ENCODE measurements around the gene SPON1.
A peak's percentile ranks its signal among the peaks of the same experiment; 100 is the strongest.
"Not testable (repeated sequence)": the region's sequence is repeated elsewhere in the genome, so short reads cannot be mapped to it uniquely, and the experiment has no call there.

SPON1 gene

GRCh38 chr11:13962562-13963168, at the start of gene SPON1:
Gene SPON1 (plus strand): TSS chr11:13962723. CDS start chr11:13962905, 182 bp downstream.
- H3K27ac Mint-ChIP-seq: no peak within 1 kb of the TSS
- H3K36me3 Mint-ChIP-seq: no peaks in the 10 kb centered on the region
- H3K9me3 Mint-ChIP-seq: no peaks in the 10 kb centered on the region
- ATAC-seq: no peak
- H3K4me3 Mint-ChIP-seq: no peak within 1 kb of the TSS
- peaks cover 63% of the 10 kb centered on the region for H3K27me3 Mint-ChIP-seq
- H3K4me1 Mint-ChIP-seq: peaks cover 10% of the 10 kb centered on the region

GRCh38 chr11:13917264-13917663, 45.3 kb upstream of the SPON1 start:
- no peaks in the 10 kb centered on the region for H3K36me3 Mint-ChIP-seq
- no peak for ATAC-seq
- peaks cover 6% of the 10 kb centered on the region for H3K4me1 Mint-ChIP-seq
- H3K27ac Mint-ChIP-seq: no peak overlapping the region
- H3K9me3 Mint-ChIP-seq: no peaks in the 10 kb centered on the region
- H3K4me3 Mint-ChIP-seq: no peak overlapping the region
- H3K27me3 Mint-ChIP-seq: peaks cover 31% of the 10 kb centered on the region

DNA sequence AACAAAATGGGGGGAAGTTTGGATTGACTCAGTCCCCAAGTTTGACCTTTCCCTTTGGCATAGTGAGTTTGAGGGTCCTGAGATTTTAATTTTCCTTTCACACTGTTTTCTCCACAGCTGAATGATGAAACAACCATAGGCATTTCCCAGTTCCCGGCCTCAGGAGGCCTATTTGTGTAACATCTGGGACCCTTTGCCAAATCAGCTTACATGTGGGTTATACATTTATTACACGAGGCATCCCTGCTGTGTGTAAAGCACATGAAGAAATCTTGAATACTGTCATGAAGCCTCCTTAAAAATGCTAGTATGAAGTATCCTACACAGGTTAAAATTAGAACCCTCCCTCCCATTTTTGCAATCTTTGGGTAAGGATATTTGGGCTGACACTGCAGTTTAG, 44.6 kb upstream of the SPON1 start:
- no peak for ATAC-seq
- Mint-ChIP-seq H3K27me3 (peaks cover 31% of the 10 kb centered on the region), H3K4me3 (no peak overlapping the region), H3K4me1 (peaks cover 11% of the 10 kb centered on the region), H3K9me3 (no peaks in the 10 kb centered on the region), H3K27ac (no peak overlapping the region), H3K36me3 (no peaks in the 10 kb centered on the region)

- H3K27me3 Mint-ChIP-seq: peaks cover 21% of the 10 kb centered on the region
- no peak overlapping the region for H3K27ac Mint-ChIP-seq
- H3K4me1 Mint-ChIP-seq: peaks cover 36% of the 10 kb centered on the region
- H3K4me3 Mint-ChIP-seq: no peak overlapping the region
- H3K9me3 Mint-ChIP-seq: no peaks in the 10 kb centered on the region
- no peaks in the 10 kb centered on the region for H3K36me3 Mint-ChIP-seq
- no peak for ATAC-seq
These were observed 41.8 kb upstream of the SPON1 start for GRCh38 chr11:13920756-13921155.

DNA sequence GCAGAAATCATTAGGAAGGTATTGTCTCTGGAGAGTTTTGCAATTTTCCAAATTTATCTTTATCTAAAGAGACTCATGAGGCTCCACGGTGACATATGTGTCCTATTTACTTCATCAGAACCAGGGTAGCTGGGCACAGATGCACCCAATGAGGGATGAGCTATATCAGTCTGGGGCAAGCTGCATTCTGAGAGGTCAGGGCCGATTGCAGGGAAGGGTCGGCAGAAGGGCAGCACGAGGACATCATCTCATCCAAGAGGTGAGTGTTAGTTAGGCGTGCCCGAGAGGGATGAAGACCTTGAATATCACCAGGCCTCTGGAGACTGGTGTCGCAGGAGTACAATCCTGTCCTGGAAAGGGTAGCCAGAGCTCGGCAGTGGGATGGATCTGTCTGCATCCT, 41.0 kb upstream of the SPON1 start:
- Mint-ChIP-seq H3K4me1 (peaks cover 40% of the 10 kb centered on the region), H3K4me3 (no peak overlapping the region), H3K27ac (no peak overlapping the region), H3K27me3 (peaks cover 14% of the 10 kb centered on the region), H3K9me3 (no peaks in the 10 kb centered on the region), H3K36me3 (no peaks in the 10 kb centered on the region)
- ATAC-seq: no peak

DNA sequence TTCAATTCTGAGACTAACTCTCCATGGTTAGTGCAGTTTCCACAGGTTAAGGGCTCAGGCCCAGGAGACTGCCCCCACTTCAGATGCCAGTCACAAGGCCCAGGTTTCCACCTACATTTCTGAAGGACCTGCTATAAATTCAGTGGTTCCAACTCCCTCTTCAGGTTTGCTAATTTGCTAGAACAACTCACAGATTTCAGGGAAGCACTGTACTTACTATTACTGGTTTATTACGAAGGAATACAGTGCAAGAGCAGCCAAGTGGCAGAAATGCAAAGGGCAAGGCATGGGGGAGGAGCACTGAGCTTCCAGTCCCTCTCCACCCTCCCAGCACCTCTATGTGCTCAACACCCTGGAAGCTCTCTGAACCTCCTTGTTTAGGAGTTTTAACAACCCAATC, 39.3 kb upstream of the SPON1 start:
- no peak for ATAC-seq
- no peak overlapping the region for H3K4me3 Mint-ChIP-seq
- peaks cover 34% of the 10 kb centered on the region for H3K4me1 Mint-ChIP-seq
- H3K36me3 Mint-ChIP-seq: no peaks in the 10 kb centered on the region
- no peaks in the 10 kb centered on the region for H3K27me3 Mint-ChIP-seq
- peaks cover 4% of the 10 kb centered on the region for H3K9me3 Mint-ChIP-seq
- peak overlapping the region; percentile 85 for H3K27ac Mint-ChIP-seq

GRCh38 chr11:13923716-13924650, 38.5 kb upstream of the SPON1 start:
- Mint-ChIP-seq H3K36me3 (no peaks in the 10 kb centered on the region), H3K27ac (peak overlapping the region; percentile 85), H3K9me3 (peaks cover 4% of the 10 kb centered on the region), H3K4me3 (peak overlapping the region; percentile 55), H3K27me3 (no peaks in the 10 kb centered on the region), H3K4me1 (peaks cover 34% of the 10 kb centered on the region)
- ATAC-seq: peak; percentile 89

DNA sequence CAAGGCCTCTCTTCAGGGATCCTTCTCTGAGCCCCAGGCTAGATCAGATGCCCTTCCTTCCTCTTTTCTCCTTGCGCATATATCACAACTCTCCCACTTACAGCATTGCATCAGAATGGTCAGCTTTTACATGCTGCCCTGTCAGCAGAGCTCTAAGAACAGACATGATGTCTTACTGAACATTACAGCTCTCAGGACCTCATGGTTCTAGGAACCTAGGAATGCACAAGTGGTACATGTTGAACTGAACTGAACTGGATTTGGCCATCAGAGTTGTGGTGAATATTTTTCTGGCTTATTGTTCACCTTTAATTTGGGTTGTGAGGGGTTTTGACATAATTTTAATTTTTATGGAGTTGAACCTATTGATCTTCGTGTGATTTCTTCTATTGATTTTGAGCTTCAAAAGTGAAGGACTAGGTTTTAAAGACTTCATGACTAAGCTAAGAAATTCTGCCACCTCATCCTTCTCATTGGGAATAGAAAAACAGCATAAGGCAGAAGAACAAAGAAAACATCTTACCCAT, 37.7 kb upstream of the SPON1 start:
- Mint-ChIP-seq H3K27me3 (no peaks in the 10 kb centered on the region), H3K4me1 (peaks cover 38% of the 10 kb centered on the region), H3K4me3 (peak overlapping the region; percentile 6), H3K27ac (peak overlapping the region; percentile 85), H3K9me3 (peaks cover 4% of the 10 kb centered on the region), H3K36me3 (no peaks in the 10 kb centered on the region)
- ATAC-seq: no peak

GRCh38 chr11:13926366-13926765, 36.2 kb upstream of the SPON1 start:
- H3K27me3 Mint-ChIP-seq, ATAC-seq, H3K9me3 Mint-ChIP-seq, H3K27ac Mint-ChIP-seq, H3K36me3 Mint-ChIP-seq, H3K4me3 Mint-ChIP-seq: not testable (repeated sequence)
- H3K4me1 Mint-ChIP-seq: peaks cover 38% of the 10 kb centered on the region

GRCh38 chr11:13926981-13927380, 35.5 kb upstream of the SPON1 start:
- Mint-ChIP-seq H3K4me1 (peaks cover 38% of the 10 kb centered on the region), H3K4me3 (no peak overlapping the region), H3K27me3 (no peaks in the 10 kb centered on the region), H3K9me3 (peaks cover 4% of the 10 kb centered on the region), H3K36me3 (no peaks in the 10 kb centered on the region), H3K27ac (no peak overlapping the region)
- ATAC-seq: no peak

- Mint-ChIP-seq H3K27ac (no peak overlapping the region), H3K4me1 (peaks cover 37% of the 10 kb centered on the region)
These were observed 35.0 kb upstream of the SPON1 start for GRCh38 chr11:13927481-13927880.

GRCh38 chr11:13928566-13929251, 33.8 kb upstream of the SPON1 start:
- no peak for ATAC-seq
- Mint-ChIP-seq H3K4me3 (no peak overlapping the region), H3K27me3 (no peaks in the 10 kb centered on the region), H3K36me3 (no peaks in the 10 kb centered on the region), H3K27ac (no peak overlapping the region), H3K9me3 (peaks cover 4% of the 10 kb centered on the region), H3K4me1 (peaks cover 25% of the 10 kb centered on the region)

More at GRCh38 chr11:13927481-13927880, 35.0 kb upstream of the SPON1 start:
- Mint-ChIP-seq H3K27me3 (no peaks in the 10 kb centered on the region), H3K9me3 (peaks cover 4% of the 10 kb centered on the region), H3K36me3 (no peaks in the 10 kb centered on the region), H3K4me3 (no peak overlapping the region)
- ATAC-seq: no peak

DNA sequence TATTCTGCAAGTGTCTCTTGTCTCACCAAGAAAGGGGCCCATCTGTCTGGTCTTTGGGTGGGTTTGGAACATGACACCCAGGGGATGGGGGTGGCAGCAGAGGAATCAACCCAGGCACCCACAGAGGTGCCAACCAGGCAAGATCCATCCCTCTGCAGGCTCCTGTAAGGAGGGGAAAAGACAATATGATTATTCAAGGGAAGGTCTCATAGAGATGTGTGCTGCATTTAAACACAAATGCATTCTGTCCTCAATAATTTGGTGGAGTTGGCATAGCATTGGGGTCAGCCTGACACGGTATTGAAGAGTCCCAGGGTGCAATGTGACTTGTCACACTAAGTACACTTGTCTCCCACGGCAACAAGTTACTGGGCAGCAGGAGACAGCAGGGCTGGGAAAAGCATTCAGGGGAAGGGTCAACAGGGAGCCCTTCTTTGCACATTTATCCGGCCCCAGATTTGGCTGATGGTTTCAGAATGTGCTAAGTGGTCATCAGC, 33.1 kb upstream of the SPON1 start:
- Mint-ChIP-seq H3K27ac (no peak overlapping the region), H3K4me1 (peaks cover 17% of the 10 kb centered on the region)

GRCh38 chr11:13931356-13931755, 31.2 kb upstream of the SPON1 start:
- Mint-ChIP-seq H3K4me3 (no peak overlapping the region), H3K36me3 (no peaks in the 10 kb centered on the region), H3K27ac (no peak overlapping the region), H3K4me1 (peaks cover 11% of the 10 kb centered on the region), H3K9me3 (peaks cover 4% of the 10 kb centered on the region), H3K27me3 (no peaks in the 10 kb centered on the region)
- ATAC-seq: no peak

More for the DNA sequence above, 33.1 kb upstream of the SPON1 start:
- Mint-ChIP-seq H3K9me3 (peaks cover 4% of the 10 kb centered on the region), H3K4me3 (no peak overlapping the region), H3K27me3 (no peaks in the 10 kb centered on the region), H3K36me3 (no peaks in the 10 kb centered on the region)
- peak; percentile 24 for ATAC-seq

DNA sequence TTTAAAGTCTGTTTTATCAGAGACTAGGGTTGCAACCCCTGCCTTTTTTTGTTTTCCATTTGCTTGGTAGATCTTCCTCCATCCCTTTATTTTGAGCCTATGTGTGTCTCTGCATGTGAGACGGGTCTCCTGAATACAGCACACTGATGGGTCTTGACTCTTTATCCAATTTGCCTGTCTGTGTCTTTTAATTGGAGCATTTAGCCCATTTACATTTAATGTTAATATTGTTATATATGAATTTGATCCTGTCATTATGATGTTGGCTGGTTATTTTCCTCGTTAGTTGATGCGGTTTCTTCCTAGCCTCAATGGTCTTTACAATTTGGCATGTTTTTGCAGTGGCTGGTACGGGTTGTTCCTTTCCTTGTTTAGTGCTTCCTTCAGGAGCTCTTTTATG, 25.4 kb upstream of the SPON1 start:
- H3K36me3 Mint-ChIP-seq, H3K4me1 Mint-ChIP-seq, H3K27ac Mint-ChIP-seq, H3K9me3 Mint-ChIP-seq, H3K4me3 Mint-ChIP-seq, ATAC-seq: not testable (repeated sequence)
- H3K27me3 Mint-ChIP-seq: peaks cover 12% of the 10 kb centered on the region

Data from stimulated activated memory B cell treated with anti-CD40 and anti-IgM and Interleukin-4, amounts not matched to agents 10 μg/mL and 1 μg/mL and 100 μg/mL, for 72 hours (primary cell).